Activated naive CD4-positive, alpha-beta T cell treated with anti-CD3 and anti-CD28 coated beads, Interleukin-2, amount 10 ng/mL, durations not matched to agents 7 days and 5 days (primary cell): ENCODE results near the gene CORO1C.
"Not testable (repeated sequence)": the region's sequence is repeated elsewhere in the genome, so short reads cannot be mapped to it uniquely, and the experiment has no call there.

Source experiments
- CTCF ChIA-PET: fragments of 350-600 bp; sonication (Branson Sonifier 250); formaldehyde crosslinking; loops from one replicate; lab custom pipeline; 2021; ENCODE audit warnings: antibody characterized with exemption; lab: Charles Lee
- DNase-seq: peaks from one replicate; pipeline ENCODE4 v3.0.0-alpha.2; 2020
- H3K27ac Mint-ChIP-seq: one replicate; pipeline ENCODE4 v1.8.0; 2021; ENCODE audit warnings: mild to moderate bottlenecking, moderate library complexity, mixed read lengths
- H3K27me3 Mint-ChIP-seq: one replicate; pipeline ENCODE4 v1.8.0; 2021; ENCODE audit warnings: mild to moderate bottlenecking, mixed read lengths
- H3K36me3 Mint-ChIP-seq: one replicate; pipeline ENCODE4 v1.8.0; 2021; ENCODE audit warnings: mixed read lengths
- H3K4me1 Mint-ChIP-seq: one replicate; pipeline ENCODE4 v1.8.0; 2021; ENCODE audit warnings: mixed read lengths
- H3K4me3 Mint-ChIP-seq: one replicate; pipeline ENCODE4 v1.8.0; 2021; ENCODE audit warnings: mild to moderate bottlenecking, moderate library complexity, mixed read lengths
- H3K9me3 Mint-ChIP-seq: one replicate; pipeline ENCODE4 v1.8.0; 2021; ENCODE audit warnings: mixed read lengths

CORO1C gene

DNA sequence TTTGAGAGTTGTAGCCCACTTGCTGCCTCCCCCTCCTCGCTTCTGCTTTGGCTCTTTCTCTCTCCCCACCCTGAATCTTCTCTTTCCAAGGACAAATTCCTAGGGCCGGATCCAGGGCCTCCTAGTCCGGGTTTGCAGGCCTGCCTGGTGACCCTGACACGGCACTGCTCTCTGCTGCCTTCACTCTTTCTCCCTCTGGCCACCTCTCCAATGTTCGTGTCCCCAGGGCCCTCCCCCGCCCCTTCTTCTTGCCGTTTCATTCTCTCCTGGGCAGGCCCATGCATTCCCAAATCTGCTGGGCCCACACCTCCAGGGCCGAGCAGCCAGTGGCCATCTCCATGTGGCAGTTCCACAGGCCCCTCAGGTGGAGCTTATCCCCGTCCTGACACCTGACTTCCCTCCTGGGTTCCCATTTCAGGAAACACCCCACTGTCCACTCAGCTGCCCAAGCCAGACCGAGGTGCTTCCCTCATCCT, 34.0 kb upstream of the CORO1C start:
- no peak overlapping the region for H3K27ac Mint-ChIP-seq
- H3K4me1 Mint-ChIP-seq, result peaks cover 3% of the 10 kb centered on the region
- H3K36me3 Mint-ChIP-seq, result no peaks in the 10 kb centered on the region
- H3K4me3 Mint-ChIP-seq, result no peak overlapping the region
- CTCF ChIA-PET, result no interaction called here
- H3K9me3 Mint-ChIP-seq, result no peaks in the 10 kb centered on the region
- no peak for DNase-seq
- H3K27me3 Mint-ChIP-seq, result peaks cover 28% of the 10 kb centered on the region

DNA sequence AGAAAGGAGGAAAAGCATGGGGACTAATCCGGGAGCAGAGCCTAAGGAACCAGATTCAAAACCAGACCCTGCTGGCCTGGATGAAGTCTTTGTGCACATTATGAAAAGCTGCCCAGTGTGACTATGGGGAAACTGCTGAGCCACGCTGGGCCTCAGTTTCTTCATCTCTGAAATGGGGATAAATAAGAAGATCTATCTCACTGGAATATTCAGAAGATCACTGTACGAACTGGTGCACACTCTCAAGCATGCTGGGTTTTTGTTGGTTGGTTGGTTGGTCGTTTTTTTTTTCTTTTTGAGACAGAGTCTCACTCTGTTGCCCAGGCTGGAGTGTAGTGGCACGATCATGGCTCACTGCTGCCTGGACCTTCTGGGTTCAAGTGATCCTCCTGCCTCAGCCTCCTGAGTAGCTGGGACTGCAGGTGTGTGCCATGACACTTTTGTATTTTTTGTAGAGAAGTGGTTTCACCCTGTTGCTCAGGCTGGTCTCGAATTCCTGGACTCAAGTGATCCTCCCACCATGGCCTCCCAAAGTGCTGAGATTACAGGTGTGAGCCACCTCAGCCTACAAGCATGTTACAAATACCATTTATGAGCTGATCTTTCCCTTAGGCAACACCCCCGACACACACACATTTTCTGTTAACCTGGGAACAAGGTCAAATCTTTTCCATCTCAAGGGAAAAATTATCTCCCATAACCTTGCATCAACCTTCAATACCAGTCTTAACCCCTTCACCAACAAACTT, 33.4 kb upstream of the CORO1C start:
- CTCF ChIA-PET, result interaction anchor here (0.7 to 1.2 kb wide), 2 partner anchors 100 to 189 kb away, joined by 3 read pairs; no protein-coding TSS in a partner anchor
- Mint-ChIP-seq H3K4me3 (no peak overlapping the region), H3K27me3 (peaks cover 25% of the 10 kb centered on the region), H3K9me3 (no peaks in the 10 kb centered on the region), H3K27ac (no peak overlapping the region), H3K36me3 (no peaks in the 10 kb centered on the region), H3K4me1 (peaks cover 3% of the 10 kb centered on the region)
- no peak for DNase-seq

DNA sequence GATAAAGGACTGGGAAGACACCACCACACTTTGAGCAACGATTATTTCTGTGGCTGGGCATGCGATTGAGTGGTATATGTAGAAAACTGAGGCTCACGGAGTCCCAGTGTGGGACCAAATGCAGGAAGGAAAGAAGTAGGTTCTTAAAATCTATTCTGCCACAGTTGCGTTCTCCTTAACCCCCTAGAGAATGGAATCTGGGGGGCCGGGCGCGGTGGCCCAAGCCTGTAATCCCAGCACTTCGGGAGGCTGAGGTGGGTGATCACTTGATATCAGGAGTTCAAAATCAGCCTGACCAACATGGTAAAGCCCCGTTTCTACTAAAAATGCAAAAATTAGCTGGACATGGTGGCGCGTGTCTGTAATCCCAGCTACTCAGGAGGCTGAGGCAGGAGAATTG, 29.9 kb upstream of the CORO1C start:
- Mint-ChIP-seq H3K4me3 (no peak overlapping the region), H3K9me3 (no peaks in the 10 kb centered on the region), H3K4me1 (no peaks in the 10 kb centered on the region), H3K36me3 (no peaks in the 10 kb centered on the region), H3K27me3 (no peaks in the 10 kb centered on the region), H3K27ac (no peak overlapping the region)
- no peak for DNase-seq
- CTCF ChIA-PET, result no interaction called here

DNA sequence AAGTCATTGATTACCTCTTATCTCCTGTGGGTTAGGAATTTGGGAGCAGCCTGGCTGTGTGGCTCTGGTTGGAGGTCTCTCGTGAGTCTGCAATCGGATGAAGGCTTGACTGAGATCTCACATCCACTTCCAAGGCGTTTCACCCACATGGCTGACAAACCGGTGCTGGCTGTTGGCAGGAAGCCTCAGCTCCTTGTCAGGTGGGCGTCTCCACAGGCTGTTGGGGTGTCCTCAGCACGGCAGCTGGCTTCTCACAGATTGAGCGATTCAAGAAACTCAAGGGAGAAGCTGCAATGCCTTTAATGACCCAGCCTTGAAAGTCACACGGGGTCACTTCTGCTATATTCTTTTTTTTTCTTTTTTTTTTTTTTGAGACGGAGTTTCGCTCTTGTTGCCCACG, 28.6 kb upstream of the CORO1C start:
- Mint-ChIP-seq H3K4me1 (no peaks in the 10 kb centered on the region), H3K27me3 (no peaks in the 10 kb centered on the region), H3K4me3 (no peak overlapping the region), H3K9me3 (no peaks in the 10 kb centered on the region), H3K27ac (no peak overlapping the region), H3K36me3 (no peaks in the 10 kb centered on the region)
- DNase-seq, result no peak
- CTCF ChIA-PET, result no interaction called here

DNA sequence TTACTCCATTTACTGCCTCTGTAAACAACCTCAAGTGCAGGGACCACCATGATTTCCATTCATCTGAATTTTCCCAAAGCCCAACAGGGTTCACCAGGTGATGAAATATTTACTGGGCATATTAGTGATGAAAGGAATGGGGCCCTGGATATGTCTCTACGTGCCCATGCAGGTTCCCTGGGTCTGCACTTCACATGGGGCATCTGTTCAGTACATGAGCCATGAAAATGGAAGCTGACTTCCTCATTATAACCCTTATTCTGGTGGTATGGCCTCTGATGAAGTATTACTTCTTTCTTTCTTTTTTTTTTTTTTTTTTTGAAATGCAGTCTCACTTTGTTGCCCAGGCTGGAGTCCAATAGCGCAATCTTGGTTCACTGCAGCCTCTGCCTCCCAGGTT, 26.5 kb upstream of the CORO1C start:
- Mint-ChIP-seq H3K36me3 (no peaks in the 10 kb centered on the region), H3K27ac (no peak overlapping the region), H3K4me3 (no peak overlapping the region), H3K27me3 (peaks cover 6% of the 10 kb centered on the region), H3K9me3 (no peaks in the 10 kb centered on the region), H3K4me1 (no peaks in the 10 kb centered on the region)
- CTCF ChIA-PET, result interaction anchor here (0.7 kb wide), 2 partner anchors 91 to 185 kb away, joined by 3 to 5 read pairs; no protein-coding TSS in a partner anchor
- no peak for DNase-seq

DNA sequence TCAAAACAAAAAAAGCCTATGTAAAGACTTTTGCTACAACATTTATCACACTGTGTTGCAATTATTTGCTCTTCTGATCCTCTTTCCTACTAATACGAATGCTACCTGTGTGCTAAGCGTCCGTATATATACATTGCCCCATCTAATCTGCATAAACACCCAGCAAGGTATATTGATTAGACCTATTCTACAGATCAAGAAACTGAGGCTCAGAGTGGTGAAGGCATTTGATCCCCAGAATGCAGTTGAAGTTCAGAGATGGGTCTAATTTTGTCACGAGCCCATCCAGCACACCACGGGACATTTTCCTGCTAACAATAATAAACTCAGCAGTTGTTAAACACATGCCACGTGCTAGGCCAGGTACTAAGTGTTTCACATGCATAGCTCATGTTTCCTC, 25.1 kb upstream of the CORO1C start:
- H3K9me3 Mint-ChIP-seq, result no peaks in the 10 kb centered on the region
- no peaks in the 10 kb centered on the region for H3K4me1 Mint-ChIP-seq
- H3K4me3 Mint-ChIP-seq, result no peak overlapping the region
- DNase-seq, result no peak
- no peak overlapping the region for H3K27ac Mint-ChIP-seq
- CTCF ChIA-PET, result no interaction called here
- peaks cover 6% of the 10 kb centered on the region for H3K27me3 Mint-ChIP-seq
- no peaks in the 10 kb centered on the region for H3K36me3 Mint-ChIP-seq

DNA sequence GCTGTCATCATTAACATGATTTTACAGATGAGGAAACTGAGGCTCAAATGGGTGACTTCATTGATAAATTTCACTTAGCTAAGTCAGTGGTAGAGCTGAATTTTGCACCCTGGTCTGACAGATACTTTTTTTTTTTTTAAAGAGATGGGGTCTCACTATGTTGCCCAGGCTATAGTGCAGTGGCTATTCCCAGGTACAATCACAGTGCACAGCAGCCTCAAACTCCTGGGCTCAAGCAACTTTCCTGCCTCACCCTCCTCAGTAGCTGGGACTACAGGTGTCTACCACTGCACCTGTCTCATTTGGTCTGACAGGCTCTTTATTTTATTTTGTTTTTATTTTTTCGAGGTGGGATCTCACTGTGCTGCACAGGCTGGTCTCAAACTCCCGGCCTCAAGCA, 24.2 kb upstream of the CORO1C start:
- DNase-seq, result no peak
- CTCF ChIA-PET, result interaction anchor here (0.7 kb wide), 1 partner anchor 45 kb away, joined by 3 read pairs; no protein-coding TSS in a partner anchor
- Mint-ChIP-seq H3K4me1 (no peaks in the 10 kb centered on the region), H3K36me3 (no peaks in the 10 kb centered on the region), H3K4me3 (no peak overlapping the region), H3K9me3 (no peaks in the 10 kb centered on the region), H3K27ac (no peak overlapping the region), H3K27me3 (peaks cover 6% of the 10 kb centered on the region)

DNA sequence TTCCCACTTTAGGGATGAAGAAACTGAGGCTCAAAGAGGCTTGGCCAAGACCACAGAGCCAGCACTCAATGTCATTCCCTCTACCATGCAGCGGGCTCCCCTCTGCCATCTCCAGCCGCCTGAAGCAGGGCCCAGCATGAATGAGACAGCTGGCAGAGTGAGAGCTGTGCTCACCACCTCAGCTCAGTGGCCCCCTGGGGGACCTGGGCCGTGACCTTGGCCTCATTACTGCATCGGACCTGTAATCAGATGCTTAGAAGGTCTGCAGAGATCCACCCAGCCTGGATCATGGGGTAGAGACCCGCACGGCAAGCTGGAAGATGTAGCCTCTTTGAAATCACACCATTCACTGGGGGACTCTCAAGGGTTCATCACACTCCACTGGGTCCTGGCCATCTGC, 22.7 kb upstream of the CORO1C start:
- no peaks in the 10 kb centered on the region for H3K36me3 Mint-ChIP-seq
- H3K4me1 Mint-ChIP-seq, result no peaks in the 10 kb centered on the region
- peaks cover 6% of the 10 kb centered on the region for H3K27me3 Mint-ChIP-seq
- H3K9me3 Mint-ChIP-seq, result no peaks in the 10 kb centered on the region
- CTCF ChIA-PET, result no interaction called here
- DNase-seq, result no peak
- H3K4me3 Mint-ChIP-seq, result no peak overlapping the region
- H3K27ac Mint-ChIP-seq, result no peak overlapping the region

DNA sequence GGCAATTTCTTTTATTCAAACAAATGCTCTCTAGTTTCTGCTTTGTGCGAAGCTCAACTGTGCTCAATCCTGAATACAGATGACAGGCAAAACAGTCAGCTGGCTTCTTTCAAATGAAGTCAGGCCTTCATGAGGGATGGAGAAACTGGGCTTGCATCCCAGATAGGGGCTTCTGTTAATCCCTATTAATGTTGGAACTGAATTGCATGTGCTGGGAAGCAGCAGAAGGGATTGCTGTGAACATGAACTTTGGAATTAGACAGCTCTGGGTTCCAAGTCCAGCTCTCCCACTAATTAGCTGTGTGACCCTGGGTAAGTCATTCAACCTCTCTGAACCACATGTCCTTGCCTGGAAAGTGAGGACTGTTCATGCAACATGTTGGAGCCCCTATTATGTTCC, 21.1 kb upstream of the CORO1C start:
- Mint-ChIP-seq H3K9me3 (peaks cover under 1% of the 10 kb centered on the region), H3K4me3 (no peak overlapping the region), H3K27me3 (peaks cover 6% of the 10 kb centered on the region), H3K36me3 (no peaks in the 10 kb centered on the region), H3K27ac (no peak overlapping the region), H3K4me1 (no peaks in the 10 kb centered on the region)
- DNase-seq, result no peak
- CTCF ChIA-PET, result interaction anchor here (1.0 kb wide), 1 partner anchor 50 kb away, joined by 3 read pairs; no protein-coding TSS in a partner anchor

DNA sequence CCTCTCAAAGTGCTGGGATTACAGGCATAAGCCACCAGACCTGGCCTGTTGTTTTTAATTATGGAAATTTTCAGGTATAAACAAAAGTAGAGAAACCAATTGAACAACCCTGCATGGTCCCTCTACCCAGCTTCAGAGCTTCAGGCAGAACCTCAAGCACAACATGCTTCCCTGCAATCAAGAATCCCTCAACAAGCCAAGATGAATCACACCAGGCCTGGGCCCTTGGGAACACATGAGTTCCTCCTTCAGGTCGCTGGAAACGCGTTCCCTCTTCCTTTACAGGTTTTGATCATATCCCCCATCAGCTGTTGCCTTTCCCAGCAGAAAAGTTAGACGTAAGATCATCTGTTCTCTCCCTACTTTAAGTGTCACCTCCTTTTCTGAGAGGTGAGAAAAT, 20.5 kb upstream of the CORO1C start:
- Mint-ChIP-seq H3K36me3 (no peaks in the 10 kb centered on the region), H3K27me3 (peaks cover 6% of the 10 kb centered on the region), H3K4me1 (no peaks in the 10 kb centered on the region), H3K9me3 (peaks cover 2% of the 10 kb centered on the region), H3K4me3 (no peak overlapping the region), H3K27ac (no peak overlapping the region)
- DNase-seq, result no peak
- CTCF ChIA-PET, result interaction anchor here (1.0 kb wide), 1 partner anchor 51 kb away, joined by 3 read pairs; no protein-coding TSS in a partner anchor

DNA sequence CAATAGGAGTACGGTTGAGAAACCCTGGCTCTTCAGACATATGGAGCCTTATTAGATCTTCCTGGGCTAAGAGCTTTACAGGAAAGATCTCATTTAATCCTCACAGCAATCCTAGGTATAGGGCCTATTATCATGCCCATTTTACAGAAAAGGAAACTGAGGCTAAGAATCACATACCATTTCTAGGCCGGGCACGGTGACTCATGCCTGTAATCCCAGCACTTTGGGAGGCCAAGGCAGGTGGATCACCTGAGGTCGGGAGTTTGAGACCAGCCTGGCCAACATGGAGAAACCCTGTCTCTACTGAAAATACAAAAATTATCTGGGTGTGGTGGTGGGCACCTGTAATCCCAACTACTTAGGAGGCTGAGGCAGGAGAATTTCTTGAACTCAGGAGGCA, 19.7 kb upstream of the CORO1C start:
- CTCF ChIA-PET, H3K36me3 Mint-ChIP-seq, H3K27me3 Mint-ChIP-seq, DNase-seq, H3K4me3 Mint-ChIP-seq, H3K27ac Mint-ChIP-seq, H3K4me1 Mint-ChIP-seq, H3K9me3 Mint-ChIP-seq: not testable (repeated sequence)

DNA sequence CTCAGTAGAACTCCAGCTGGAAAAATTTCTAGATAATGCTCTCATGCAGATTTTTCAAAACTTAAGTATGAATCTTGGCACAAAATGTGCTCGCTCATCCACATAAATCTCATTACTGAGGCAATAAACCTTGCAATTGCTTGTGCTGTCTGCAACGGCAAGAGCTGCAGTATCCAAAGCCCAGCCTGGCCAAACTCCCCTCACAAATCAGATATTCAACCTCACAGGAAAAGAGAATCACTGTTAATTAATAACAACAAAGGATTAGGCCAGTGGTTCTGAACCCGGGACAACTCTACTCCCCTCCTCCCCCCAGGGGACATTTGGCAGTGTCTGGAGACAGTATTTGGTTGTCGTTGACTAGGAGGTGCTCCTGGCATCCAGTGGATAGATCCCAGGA, 19.2 kb upstream of the CORO1C start:
- no peak overlapping the region for H3K27ac Mint-ChIP-seq
- no peaks in the 10 kb centered on the region for H3K4me1 Mint-ChIP-seq
- DNase-seq, result no peak
- peaks cover 2% of the 10 kb centered on the region for H3K9me3 Mint-ChIP-seq
- CTCF ChIA-PET, result no interaction called here
- H3K36me3 Mint-ChIP-seq, result no peaks in the 10 kb centered on the region
- no peak overlapping the region for H3K4me3 Mint-ChIP-seq
- peaks cover 6% of the 10 kb centered on the region for H3K27me3 Mint-ChIP-seq

DNA sequence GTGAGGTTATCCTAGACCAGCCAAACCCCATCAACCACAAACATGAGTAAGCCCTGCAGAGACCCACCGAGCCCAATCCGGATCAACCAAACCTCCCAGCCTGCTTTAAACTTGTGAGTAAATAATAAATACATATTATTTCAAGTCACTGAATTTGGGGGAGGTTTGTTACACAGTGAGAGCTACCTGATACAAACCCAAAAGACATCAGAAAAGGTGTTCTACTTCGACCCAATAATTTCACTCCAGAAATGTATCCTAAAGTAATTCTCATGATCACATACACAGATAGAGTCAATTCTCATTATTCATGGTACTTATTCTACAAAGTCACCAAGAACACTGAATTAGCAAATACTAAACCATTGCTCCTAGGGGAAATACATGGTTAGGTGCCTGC, 16.2 kb upstream of the CORO1C start:
- no peak for DNase-seq
- CTCF ChIA-PET, result interaction anchor here (0.6 kb wide), 1 partner anchor 14 kb away, joined by 3 read pairs; no protein-coding TSS in a partner anchor
- Mint-ChIP-seq H3K4me3 (no peak overlapping the region), H3K36me3 (no peaks in the 10 kb centered on the region), H3K9me3 (peaks cover 2% of the 10 kb centered on the region), H3K27me3 (peaks cover 14% of the 10 kb centered on the region), H3K27ac (no peak overlapping the region), H3K4me1 (no peaks in the 10 kb centered on the region)

DNA sequence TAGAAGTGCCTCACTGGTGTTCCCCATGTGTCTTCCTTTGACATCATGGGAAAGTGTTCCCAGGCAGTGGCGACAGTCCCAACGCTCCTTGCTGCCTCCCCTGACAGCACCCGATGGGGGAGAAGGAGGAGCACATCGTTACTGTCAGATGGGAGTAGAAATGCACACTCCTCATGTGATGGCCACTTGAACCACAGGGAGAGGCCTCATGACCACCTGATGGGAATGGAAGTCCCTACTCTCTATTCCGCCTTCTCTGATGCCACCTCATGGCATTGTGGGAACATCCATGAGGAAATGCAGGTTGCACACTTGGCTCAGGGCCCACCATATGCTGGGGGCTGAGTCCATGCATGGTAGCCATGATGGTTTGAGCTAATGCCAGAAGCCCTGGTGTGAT, 14.3 kb upstream of the CORO1C start:
- H3K27ac Mint-ChIP-seq, result no peak overlapping the region
- CTCF ChIA-PET, result interaction anchor here (0.5 kb wide), 1 partner anchor 106 kb away, joined by 3 read pairs; no protein-coding TSS in a partner anchor
- DNase-seq, result no peak
- H3K4me1 Mint-ChIP-seq, result no peaks in the 10 kb centered on the region
- no peak overlapping the region for H3K4me3 Mint-ChIP-seq
- H3K27me3 Mint-ChIP-seq, result peaks cover 21% of the 10 kb centered on the region
- peaks cover 2% of the 10 kb centered on the region for H3K9me3 Mint-ChIP-seq
- H3K36me3 Mint-ChIP-seq, result no peaks in the 10 kb centered on the region
